MV-4-11 (cell line): ENCODE data around the gene NEDD1.

ENCODE experiments used
- DNase-seq: peaks from one replicate; lab custom pipeline; 2025; lab: John Stamatoyannopoulos, UW

The NEDD1 gene

GRCh38 chr12:96902076-96902475 is 5.0 kb upstream of the NEDD1 start:
- peak; percentile 18 for DNase-seq

- no peak for DNase-seq
Observed at GRCh38 chr12:96906498-96906848, 584 bp upstream of the NEDD1 start.

- no peak for DNase-seq
Observed at GRCh38 chr12:96907671-96908422, 790 bp downstream of the NEDD1 start.

- DNase-seq = no peak
Observed at GRCh38 chr12:96908423-96908675, 1.3 kb downstream of the NEDD1 start.

GRCh38 chr12:96912261-96912660 is 5.2 kb downstream of the NEDD1 start:
- DNase-seq = no peak

- no peak for DNase-seq
Observed at GRCh38 chr12:96912943-96913342, 5.9 kb downstream of the NEDD1 start.

- peak; percentile 70 for DNase-seq
Observed at GRCh38 chr12:96919510-96920210, 12.6 kb downstream of the NEDD1 start.

GRCh38 chr12:96948782-96949181 is 41.7 kb downstream of the NEDD1 start:
- no peak for DNase-seq

- no peak for DNase-seq
Observed at GRCh38 chr12:96979532-96979931, 72.5 kb downstream of the NEDD1 start.

GRCh38 chr12:96980991-96981414 is 73.9 kb downstream of the NEDD1 start:
- peak; percentile 8 for DNase-seq

- no peak for DNase-seq
Observed at GRCh38 chr12:96981911-96982310, 74.9 kb downstream of the NEDD1 start.

- no peak for DNase-seq
Observed at GRCh38 chr12:96982671-96983070, 75.6 kb downstream of the NEDD1 start.

GRCh38 chr12:96985515-96986362 is 78.7 kb downstream of the NEDD1 start:
- no peak for DNase-seq

GRCh38 chr12:96986883-96987523 is 79.9 kb downstream of the NEDD1 start:
- peak; percentile 8 for DNase-seq

GRCh38 chr12:96988919-96989318 is 81.9 kb downstream of the NEDD1 start:
- no peak for DNase-seq

- DNase-seq = peak; percentile 1
Observed at GRCh38 chr12:96989916-96990315, 82.9 kb downstream of the NEDD1 start.

GRCh38 chr12:96994900-96995299 is 87.8 kb downstream of the NEDD1 start:
- DNase-seq = no peak

GRCh38 chr12:96995861-96996260 is 88.8 kb downstream of the NEDD1 start:
- no peak for DNase-seq

GRCh38 chr12:96997797-96998484 is 90.9 kb downstream of the NEDD1 start:
- DNase-seq = no peak

GRCh38 chr12:97003276-97003675 is 96.2 kb downstream of the NEDD1 start:
- DNase-seq = no peak
